ENCODE measurements around the gene CST6. TPM values are rescaled to one million over a fixed set of nuclear protein-coding genes. Genes with fewer than 3 reads are reported as not detected.

The CST6 gene
- total RNA-seq, 2 donors from 2014 or later = not detected

GRCh38 chr11:66051766-66052663 lies 40.2 kb downstream of the CST6 start, which contains the start of gene SF3B2:
Gene SF3B2 (plus strand): TSS chr11:66052364. CDS start chr11:66052385, 21 bp downstream.
- Mint-ChIP-seq H3K27me3 (no peaks in the 10 kb centered on the region), H3K4me1 (peaks cover 18% of the 10 kb centered on the region), H3K36me3 (ENCODE audit: low read depth) (peaks cover 4% of the 10 kb centered on the region), H3K27ac (peak within 1 kb of the TSS; percentile 98), H3K4me3 (peak within 1 kb of the TSS; percentile 100)
- peak; percentile 98 for ATAC-seq
- H3K9me3 ChIP-seq (ENCODE audit: control insufficient read depth, low read length, poor library complexity, severe bottlenecking) = no peaks in the 10 kb centered on the region
- DNase-seq = peak; percentile 87 to 94 (median 94)

- Mint-ChIP-seq H3K4me3 (peak overlapping the region; percentile 100), H3K27me3 (no peaks in the 10 kb centered on the region), H3K36me3 (ENCODE audit: low read depth) (peaks cover 4% of the 10 kb centered on the region), H3K27ac (peak overlapping the region; percentile 98), H3K4me1 (peaks cover 18% of the 10 kb centered on the region)
- ATAC-seq (peak; percentile 5), DNase-seq (no peak)
- no peaks in the 10 kb centered on the region for H3K9me3 ChIP-seq (ENCODE audit: control insufficient read depth, low read length, poor library complexity, severe bottlenecking)
These were observed 40.8 kb downstream of the CST6 start for GRCh38 chr11:66052664-66052982.

- Mint-ChIP-seq H3K4me1 (peaks cover 25% of the 10 kb centered on the region), H3K36me3 (ENCODE audit: low read depth) (peaks cover 5% of the 10 kb centered on the region), H3K27me3 (no peaks in the 10 kb centered on the region), H3K27ac (peak overlapping the region; percentile 16), H3K4me3 (no peak overlapping the region)
- DNase-seq = no peak
- no peaks in the 10 kb centered on the region for H3K9me3 ChIP-seq (ENCODE audit: control insufficient read depth, low read length, poor library complexity, severe bottlenecking)
- no peak for ATAC-seq
These were observed 43.2 kb downstream of the CST6 start for GRCh38 chr11:66055021-66055420.

- ATAC-seq = no peak
- Mint-ChIP-seq H3K27ac (peak overlapping the region; percentile 21), H3K4me3 (no peak overlapping the region), H3K36me3 (ENCODE audit: low read depth) (peaks cover 13% of the 10 kb centered on the region), H3K4me1 (peaks cover 27% of the 10 kb centered on the region), H3K27me3 (no peaks in the 10 kb centered on the region)
- H3K9me3 ChIP-seq (ENCODE audit: control insufficient read depth, low read length, poor library complexity, severe bottlenecking) = no peaks in the 10 kb centered on the region
- DNase-seq = no peak
These were observed 44.7 kb downstream of the CST6 start for GRCh38 chr11:66056501-66056900.

GRCh38 chr11:66059966-66060680 lies 48.3 kb downstream of the CST6 start:
- no peak for DNase-seq
- Mint-ChIP-seq H3K4me3 (no peak overlapping the region), H3K27me3 (no peaks in the 10 kb centered on the region), H3K4me1 (peaks cover 23% of the 10 kb centered on the region), H3K36me3 (ENCODE audit: low read depth) (peaks cover 19% of the 10 kb centered on the region), H3K27ac (peak overlapping the region; percentile 81)
- no peak for ATAC-seq
- no peaks in the 10 kb centered on the region for H3K9me3 ChIP-seq (ENCODE audit: control insufficient read depth, low read length, poor library complexity, severe bottlenecking)

GRCh38 chr11:66061268-66061667 lies 49.5 kb downstream of the CST6 start:
- DNase-seq (no peak), ATAC-seq (no peak)
- H3K4me1 Mint-ChIP-seq = peaks cover 24% of the 10 kb centered on the region
- H3K4me3 Mint-ChIP-seq = no peak overlapping the region
- H3K36me3 Mint-ChIP-seq (ENCODE audit: low read depth) = peaks cover 19% of the 10 kb centered on the region
- peak overlapping the region; percentile 79 for H3K27ac Mint-ChIP-seq
- H3K27me3 Mint-ChIP-seq = no peaks in the 10 kb centered on the region
- no peaks in the 10 kb centered on the region for H3K9me3 ChIP-seq (ENCODE audit: control insufficient read depth, low read length, poor library complexity, severe bottlenecking)

- H3K27me3 Mint-ChIP-seq = no peaks in the 10 kb centered on the region
- ATAC-seq = no peak
- DNase-seq = no peak
- H3K27ac Mint-ChIP-seq = peak overlapping the region; percentile 59
- no peak overlapping the region for H3K4me3 Mint-ChIP-seq
- no peaks in the 10 kb centered on the region for H3K9me3 ChIP-seq (ENCODE audit: control insufficient read depth, low read length, poor library complexity, severe bottlenecking)
- peaks cover 31% of the 10 kb centered on the region for H3K4me1 Mint-ChIP-seq
- H3K36me3 Mint-ChIP-seq (ENCODE audit: low read depth) = peaks cover 22% of the 10 kb centered on the region
These were observed 50.6 kb downstream of the CST6 start for GRCh38 chr11:66062408-66062807.

Other genes with a start within 250 kb of the CST6 start
- 10 to 100 TPM; 12.5 to 17.4 TPM for gene AP5B1, start 231.0 kb upstream of the CST6 start, total RNA-seq
- under 1 TPM in 1 of 2 donors, not detected in 1; 0.39 TPM for gene OVOL1, start 224.9 kb upstream of the CST6 start, total RNA-seq
- under 1 TPM; 0.27 to 0.34 TPM for gene SNX32, start 178.0 kb upstream of the CST6 start, total RNA-seq
- 100 to 1,000 TPM; 642 to 738 TPM for gene CFL1, start 153.8 kb upstream of the CST6 start, total RNA-seq
- 10 to 100 TPM; 44.9 to 55.0 TPM for gene MUS81, start 151.6 kb upstream of the CST6 start, total RNA-seq
- gene EFEMP2, start 139.2 kb upstream of the CST6 start, total RNA-seq = 1 to 10 TPM; 5.1 to 8.0 TPM
- gene CTSW, start 132.2 kb upstream of the CST6 start, total RNA-seq = 10 to 100 TPM; 19.7 to 52.7 TPM
- gene FIBP, start 123.5 kb upstream of the CST6 start, total RNA-seq = 10 to 100 TPM; 27.7 to 30.4 TPM
- 10 to 100 TPM; 27.4 to 28.0 TPM for gene CCDC85B, start 121.3 kb upstream of the CST6 start, total RNA-seq
- gene FOSL1, start 111.6 kb upstream of the CST6 start, total RNA-seq = 1 to 10 TPM; 3.7 to 8.5 TPM
- gene C11orf68, start 92.9 kb upstream of the CST6 start, total RNA-seq = 10 to 100 TPM; 14.1 to 18.1 TPM
- 10 to 100 TPM; 63.1 to 65.7 TPM for gene DRAP1, start 92.6 kb upstream of the CST6 start, total RNA-seq
- gene TSGA10IP, start 66.5 kb upstream of the CST6 start, total RNA-seq = not detected
- 10 to 100 TPM; 74.2 to 80.9 TPM for gene SART1, start 50.3 kb upstream of the CST6 start, total RNA-seq
- 100 to 1,000 TPM in 1 of 2 donors, 10 to 100 TPM in 1; 85.2 to 100 TPM for gene EIF1AD, start 9.9 kb upstream of the CST6 start, total RNA-seq
- 10 to 100 TPM; 47.5 to 58.0 TPM for gene BANF1, start 9.5 kb upstream of the CST6 start, total RNA-seq
- not detected for gene CATSPER1, start 14.5 kb downstream of the CST6 start, total RNA-seq
- gene GAL3ST3, start 37.2 kb downstream of the CST6 start, total RNA-seq = not detected
- 100 to 1,000 TPM; 187 to 208 TPM for gene SF3B2, start 40.4 kb downstream of the CST6 start, total RNA-seq
- 100 to 1,000 TPM; 215 to 227 TPM for gene PACS1, start 58.3 kb downstream of the CST6 start, total RNA-seq
- 10 to 100 TPM; 55.1 to 58.3 TPM for gene KLC2, start 245.7 kb downstream of the CST6 start, total RNA-seq